SK-N-SH (cell line): ENCODE data around the gene PPP1R15B. TPM values are rescaled to one million over a fixed set of nuclear protein-coding genes. Genes with fewer than 3 reads are reported as not detected.

Source experiments
- CTCF ChIA-PET: fragments of 300-600, 350-600 bp; formaldehyde crosslinking; extraction: SDS; loops from one replicate; lab custom pipeline; 2021; lab: Yijun Ruan, JAX
- POLR2A ChIA-PET: fragments of 350-600 bp; sonication (Branson Sonifier 250); formaldehyde crosslinking; extraction: SDS; loops from one replicate; lab custom pipeline; 2020; ENCODE audit warnings: antibody characterized with exemption, inconsistent platforms; lab: Yijun Ruan, JAX
- DNase-seq: peaks from one replicate; pipeline ENCODE4 v3.0.0; 2012
- H2AFZ ChIP-seq: fragments of 200-600 bp; sonication (generic); 2 replicates; pipeline ENCODE4 v1.8.1; 2016; ENCODE audit warnings: antibody characterized with exemption, mild to moderate bottlenecking, low read depth
- H3F3A ChIP-seq: fragments of 200-600 bp; sonication (generic); replicated peaks from 2 replicates; pipeline ENCODE3; 2016; ENCODE audit warnings: antibody characterized with exemption, mild to moderate bottlenecking; ENCODE audit not compliant: insufficient read depth
- H3K27ac ChIP-seq, 2 experiments: fragments of 200-500 bp in 1 of 2; fragments of 200-600 bp in 1 of 2; sonication (Bioruptor generic) in 1 of 2; sonication (generic), shearing (Covaris generic) in 1 of 2; 2 replicates each; pipeline versions ENCODE4 v1.5.1 to v1.6.1; 2014 to 2016; ENCODE audit warnings: low read depth in 2 of 2, inconsistent platforms in 1 of 2, low read length in 1 of 2, mild to moderate bottlenecking in 1 of 2, mixed read lengths in 1 of 2
- H3K27me3 ChIP-seq: fragments of 200-600 bp; sonication (generic), shearing (Covaris generic); 2 replicates; pipeline ENCODE4 v1.6.1; 2016; ENCODE audit warnings: mixed run types; ENCODE audit not compliant: insufficient read depth
- H3K36me3 ChIP-seq, 2 experiments: fragments of 200-500 bp in 1 of 2; fragments of 200-600 bp in 1 of 2; sonication (Bioruptor generic) in 1 of 2; sonication (generic) in 1 of 2; replicated peaks in 1 of 2; 2 replicates each; pipeline versions ENCODE3 to v1.5.1; 2014 to 2016; ENCODE audit warnings: low read length in 1 of 2, mild to moderate bottlenecking in 1 of 2; ENCODE audit not compliant: insufficient read depth in 2 of 2, control insufficient read depth in 1 of 2
- H3K4me1 ChIP-seq, 2 experiments: fragments of 200-500 bp in 1 of 2; fragments of 200-600 bp in 1 of 2; sonication (Bioruptor generic) in 1 of 2; sonication (generic), shearing (Covaris generic) in 1 of 2; 2 replicates each; pipeline versions ENCODE4 v1.5.1 to v1.6.1; 2014 to 2016; ENCODE audit warnings: low read depth in 1 of 2, low read length in 1 of 2, mixed run types in 1 of 2; ENCODE audit not compliant: insufficient read depth in 2 of 2, control insufficient read depth in 1 of 2
- H3K4me2 ChIP-seq: fragments of 200-600 bp; sonication (generic), shearing (Covaris generic); 2 replicates; pipeline ENCODE4 v1.6.1; 2017; ENCODE audit warnings: mixed run types
- H3K4me3 ChIP-seq, 2 experiments: fragments of 200-500 bp in 1 of 2; fragments of 200-600 bp in 1 of 2; sonication (Bioruptor generic) in 1 of 2; sonication (generic), shearing (Covaris generic) in 1 of 2; 2 replicates each; pipeline versions ENCODE4 v1.5.1 to v1.8.1; 2014 to 2016; ENCODE audit warnings: low read depth in 2 of 2, inconsistent platforms in 1 of 2, low read length in 1 of 2, mild to moderate bottlenecking in 1 of 2, mixed read lengths in 1 of 2, moderate library complexity in 1 of 2
- H3K79me2 ChIP-seq: fragments of 200-600 bp; sonication (generic); 2 replicates; pipeline ENCODE4 v1.8.1; 2017; ENCODE audit warnings: mild to moderate bottlenecking; ENCODE audit not compliant: insufficient read depth
- H3K9ac ChIP-seq: fragments of 200-600 bp; sonication (generic); 2 replicates; pipeline ENCODE4 v1.6.1; 2017; ENCODE audit warnings: mixed run types
- H3K9me2 ChIP-seq: fragments of 200-600 bp; sonication (generic); 2 replicates; pipeline ENCODE4 v1.6.1; 2017; ENCODE audit warnings: mixed run types
- H3K9me3 ChIP-seq: fragments of 200-600 bp; sonication (generic); 2 replicates; pipeline ENCODE4 v1.6.1; 2017; ENCODE audit warnings: mixed run types, mild to moderate bottlenecking, moderate library complexity
- H4K20me1 ChIP-seq: fragments of 200-600 bp; sonication (generic); 2 replicates; pipeline ENCODE4 v1.6.1; 2017; ENCODE audit warnings: mild to moderate bottlenecking, mixed run types; ENCODE audit not compliant: insufficient read depth
- CHD2 ChIP-seq: fragments of 150-350 bp; IDR thresholded peaks from 2 replicates; pipeline ENCODE4 v1.6.1; 2018; ENCODE audit warnings: low read length; ENCODE audit not compliant: partially characterized antibody
- FOXJ3 ChIP-seq: sonication (generic); formaldehyde crosslinking; IDR thresholded peaks from 2 replicates; pipeline ENCODE4 v1.5.1; 2020; ENCODE audit warnings: mild to moderate bottlenecking, missing genetic modification reagents
- FOXM1 ChIP-seq: IDR thresholded peaks from 2 replicates; pipeline ENCODE4 v1.4.0; 2012; ENCODE audit warnings: low read depth, mild to moderate bottlenecking
- GABPA ChIP-seq: IDR thresholded peaks from 2 replicates; pipeline ENCODE4 v1.4.0; 2012; ENCODE audit warnings: low read depth, mild to moderate bottlenecking
- JUND ChIP-seq: IDR thresholded peaks from 2 replicates; pipeline ENCODE4 v1.4.0; 2012
- MXI1 ChIP-seq: IDR thresholded peaks from 2 replicates; pipeline ENCODE4 v1.6.1; 2012; ENCODE audit warnings: mild to moderate bottlenecking, low read depth, low read length, improper control_type of control experiment
- NRF1 ChIP-seq: IDR thresholded peaks from 2 replicates; pipeline ENCODE4 v1.6.1; 2012; ENCODE audit warnings: low read depth, mild to moderate bottlenecking, low read length
- POLR2AphosphoS5 ChIP-seq: IDR thresholded peaks from 2 replicates; pipeline ENCODE4 v1.6.1; 2012; ENCODE audit warnings: low read depth, low read length
- RCOR1 ChIP-seq: fragments of 150-350 bp; IDR thresholded peaks from 2 replicates; pipeline ENCODE4 v1.6.1; 2017; ENCODE audit warnings: antibody characterized with exemption, low read length
- RFX5 ChIP-seq: IDR thresholded peaks from 2 replicates; pipeline ENCODE4 v1.6.1; 2012; ENCODE audit warnings: mild to moderate bottlenecking, improper control_type of control experiment, low read length
- RXRA ChIP-seq: IDR thresholded peaks from 2 replicates; pipeline ENCODE4 v1.4.0; 2012; ENCODE audit warnings: low read depth, mild to moderate bottlenecking, borderline replicate concordance
- TCF12 ChIP-seq: IDR thresholded peaks from 2 replicates; pipeline ENCODE4 v1.4.0; 2012
- YY1 ChIP-seq: IDR thresholded peaks from 2 replicates; pipeline ENCODE4 v1.4.0; 2012; ENCODE audit warnings: low read depth, mild to moderate bottlenecking
- WGBS: methylation state at CpG from one replicate; pipeline ENCODE4 v1.1.6; 2017; ENCODE audit warnings: low lambda C conversion rate; 5-methylcytosine and 5-hydroxymethylcytosine counted together
- polyA plus RNA-seq, 3 experiments: library from polyadenylated mRNA; depleted of rRNA; stranded (reverse); fragments of >200 nt; gene quantifications; 2 replicates each; pipeline ENCODE4 v1.2.3, GENCODE V29; 2012
- TF ChIP-seq, protein P1 (sequence below): IDR thresholded peaks from 2 replicates; pipeline ENCODE4 v1.4.0; 2012; ENCODE audit warnings: low read depth, borderline replicate concordance
- TF ChIP-seq, protein P2 (sequence below): fragments of 200-600 bp; sonication (generic); IDR thresholded peaks from 2 replicates; pipeline ENCODE4 v1.6.1; 2017; ENCODE audit warnings: antibody characterized with exemption, mild to moderate bottlenecking, moderate library complexity
- TF ChIP-seq, protein P3 (sequence below): fragments of 150-350 bp; IDR thresholded peaks from 2 replicates; pipeline ENCODE4 v1.6.1; 2017; ENCODE audit warnings: antibody characterized with exemption, low read length, low read depth, borderline replicate concordance

PPP1R15B gene
- polyA plus RNA-seq, 1 of the 3 experiments (the other 2 are of a cell fraction) = 12.1 TPM

DNA sequence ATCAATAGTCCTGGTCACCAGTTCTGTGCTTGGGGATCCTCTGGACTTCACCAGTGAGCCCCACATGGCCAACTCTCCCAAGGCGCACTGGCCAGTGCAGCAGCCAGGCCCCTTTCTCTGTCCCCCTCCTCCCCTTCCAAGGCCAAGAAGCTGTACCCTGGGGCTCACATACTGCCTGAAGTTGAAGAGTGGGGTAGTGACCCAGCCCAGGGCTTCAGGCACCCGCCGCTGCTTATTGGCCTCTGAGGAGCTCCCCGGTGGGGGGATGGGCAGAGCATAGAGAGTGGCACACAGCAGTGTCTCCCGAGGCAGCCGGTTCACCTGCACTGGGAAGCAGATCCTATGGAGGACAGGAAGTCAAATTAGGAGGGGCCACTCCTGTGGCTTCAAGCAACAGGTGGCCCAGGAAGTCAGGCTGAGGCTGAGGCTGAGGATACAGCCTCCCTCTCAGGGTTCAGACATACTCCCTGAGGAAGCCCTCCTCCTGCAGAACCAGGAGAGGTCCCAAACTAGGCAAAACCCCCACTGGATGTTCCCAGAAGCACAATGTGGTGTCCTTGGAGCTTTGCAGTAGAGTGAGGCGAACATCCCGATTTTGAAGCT lies 38.2 kb upstream of the PPP1R15B start:
- Histone ChIP-seq H3K4me2 (no peak overlapping the region), H3K9ac (no peak overlapping the region), H3F3A (no peaks in the 10 kb centered on the region), H3K27ac (no peak overlapping the region), H3K9me3 (no peaks in the 10 kb centered on the region), H3K9me2 (no peaks in the 10 kb centered on the region), H3K36me3 (peaks cover 0 to 5% of the 10 kb centered on the region in 2 experiments), H4K20me1 (no peaks in the 10 kb centered on the region), H3K27me3 (no peaks in the 10 kb centered on the region), H3K4me3 (no peak overlapping the region), H3K79me2 (no peaks in the 10 kb centered on the region), H2AFZ (no peak overlapping the region), H3K4me1 (no peaks in the 10 kb centered on the region; a peak in 1 of 4 replicates)
- TF ChIP-seq, protein P1, sequence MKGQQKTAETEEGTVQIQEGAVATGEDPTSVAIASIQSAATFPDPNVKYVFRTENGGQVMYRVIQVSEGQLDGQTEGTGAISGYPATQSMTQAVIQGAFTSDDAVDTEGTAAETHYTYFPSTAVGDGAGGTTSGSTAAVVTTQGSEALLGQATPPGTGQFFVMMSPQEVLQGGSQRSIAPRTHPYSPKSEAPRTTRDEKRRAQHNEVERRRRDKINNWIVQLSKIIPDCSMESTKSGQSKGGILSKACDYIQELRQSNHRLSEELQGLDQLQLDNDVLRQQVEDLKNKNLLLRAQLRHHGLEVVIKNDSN = no peak
- TF ChIP-seq YY1 (no peak), JUND (no peak), RXRA (no peak), GABPA (no peak), POLR2AphosphoS5 (no peak), TCF12 (no peak), CHD2 (no peak), MXI1 (no peak), FOXJ3 (CRISPR knock-in tag) (no peak), RFX5 (no peak), NRF1 (no peak), RCOR1 (no peak), FOXM1 (no peak)
- TF ChIP-seq, protein P2, sequence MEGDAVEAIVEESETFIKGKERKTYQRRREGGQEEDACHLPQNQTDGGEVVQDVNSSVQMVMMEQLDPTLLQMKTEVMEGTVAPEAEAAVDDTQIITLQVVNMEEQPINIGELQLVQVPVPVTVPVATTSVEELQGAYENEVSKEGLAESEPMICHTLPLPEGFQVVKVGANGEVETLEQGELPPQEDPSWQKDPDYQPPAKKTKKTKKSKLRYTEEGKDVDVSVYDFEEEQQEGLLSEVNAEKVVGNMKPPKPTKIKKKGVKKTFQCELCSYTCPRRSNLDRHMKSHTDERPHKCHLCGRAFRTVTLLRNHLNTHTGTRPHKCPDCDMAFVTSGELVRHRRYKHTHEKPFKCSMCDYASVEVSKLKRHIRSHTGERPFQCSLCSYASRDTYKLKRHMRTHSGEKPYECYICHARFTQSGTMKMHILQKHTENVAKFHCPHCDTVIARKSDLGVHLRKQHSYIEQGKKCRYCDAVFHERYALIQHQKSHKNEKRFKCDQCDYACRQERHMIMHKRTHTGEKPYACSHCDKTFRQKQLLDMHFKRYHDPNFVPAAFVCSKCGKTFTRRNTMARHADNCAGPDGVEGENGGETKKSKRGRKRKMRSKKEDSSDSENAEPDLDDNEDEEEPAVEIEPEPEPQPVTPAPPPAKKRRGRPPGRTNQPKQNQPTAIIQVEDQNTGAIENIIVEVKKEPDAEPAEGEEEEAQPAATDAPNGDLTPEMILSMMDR = no peak
- TF ChIP-seq, protein P3, sequence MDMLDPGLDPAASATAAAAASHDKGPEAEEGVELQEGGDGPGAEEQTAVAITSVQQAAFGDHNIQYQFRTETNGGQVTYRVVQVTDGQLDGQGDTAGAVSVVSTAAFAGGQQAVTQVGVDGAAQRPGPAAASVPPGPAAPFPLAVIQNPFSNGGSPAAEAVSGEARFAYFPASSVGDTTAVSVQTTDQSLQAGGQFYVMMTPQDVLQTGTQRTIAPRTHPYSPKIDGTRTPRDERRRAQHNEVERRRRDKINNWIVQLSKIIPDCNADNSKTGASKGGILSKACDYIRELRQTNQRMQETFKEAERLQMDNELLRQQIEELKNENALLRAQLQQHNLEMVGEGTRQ = no peak
- ChIA-PET POLR2A (no interaction called here), CTCF (interaction anchor here (0.6 to 35.1 kb wide), 5 partner anchors 15 to 297 kb away, joined by 3 to 1005 read pairs (median 3); partner anchors contain the start of gene PIK3C2B)
- no peak for DNase-seq
- WGBS = 70% methylated on average over 5 of the region's 8 CpGs
